HCEC 1CT (cell line): ENCODE results near the gene CDKN2AIP.
"Not testable (repeated sequence)": the region's sequence is repeated elsewhere in the genome, so short reads cannot be mapped to it uniquely, and the experiment has no call there.

Source experiments
- DNase-seq: peaks from one replicate; pipeline ENCODE4 v3.0.0-alpha.2; 2017

Gene CDKN2AIP

GRCh38 chr4:183413234-183414200 is 30.9 kb upstream of the CDKN2AIP start:
- no peak for DNase-seq

DNA sequence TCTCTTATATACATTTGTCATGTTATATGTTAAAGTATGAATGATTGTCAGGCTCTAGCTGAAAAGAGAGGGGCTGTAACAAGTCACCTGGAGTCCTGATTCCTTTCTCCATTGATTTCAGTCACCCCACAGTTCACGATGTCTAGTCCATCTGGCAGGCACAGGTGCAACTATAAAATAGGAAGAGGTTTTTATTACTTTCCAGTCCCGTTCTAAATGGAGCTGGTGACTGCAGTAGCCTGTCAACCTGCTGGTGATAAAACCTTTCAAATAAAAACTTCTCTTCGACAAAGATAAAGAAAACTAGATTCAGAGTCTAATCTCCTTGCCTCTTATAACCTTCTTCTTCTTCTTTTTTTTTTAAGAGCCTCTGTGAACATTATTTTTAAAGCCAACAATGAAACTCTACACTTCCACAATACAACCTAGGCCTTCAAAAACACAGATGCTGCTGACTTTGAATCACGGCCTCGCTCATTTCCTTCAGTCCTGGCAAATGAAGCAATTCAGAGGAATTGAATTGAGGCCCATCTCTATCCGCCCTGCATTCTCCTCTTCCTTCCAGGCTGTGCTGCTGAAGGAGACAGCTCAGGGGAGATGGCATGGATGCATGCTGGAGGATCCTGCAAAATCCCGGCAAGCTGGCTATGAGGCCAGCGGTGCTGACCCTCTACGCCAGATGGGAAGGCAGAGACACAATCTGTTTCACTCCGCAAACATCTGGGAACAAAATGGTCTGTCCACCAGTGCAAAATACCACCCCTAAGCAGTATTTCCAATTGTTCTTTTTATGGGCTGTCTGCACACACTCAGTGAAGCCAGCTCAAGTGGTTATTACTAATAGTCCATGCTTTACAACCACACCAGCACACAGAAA is 27.3 kb upstream of the CDKN2AIP start:
- no peak for DNase-seq

- DNase-seq, result peak; percentile 36
These were observed 21.3 kb upstream of the CDKN2AIP start for GRCh38 chr4:183422962-183423631.

- DNase-seq, result no peak
These were observed 20.2 kb upstream of the CDKN2AIP start for GRCh38 chr4:183424109-183424744.

- DNase-seq, result no peak
These were observed 17.9 kb upstream of the CDKN2AIP start for GRCh38 chr4:183426507-183426906.

- no peak for DNase-seq
These were observed 14.9 kb upstream of the CDKN2AIP start for GRCh38 chr4:183429489-183429888.

- no peak for DNase-seq
These were observed 14.0 kb upstream of the CDKN2AIP start for GRCh38 chr4:183430317-183430993.

DNA sequence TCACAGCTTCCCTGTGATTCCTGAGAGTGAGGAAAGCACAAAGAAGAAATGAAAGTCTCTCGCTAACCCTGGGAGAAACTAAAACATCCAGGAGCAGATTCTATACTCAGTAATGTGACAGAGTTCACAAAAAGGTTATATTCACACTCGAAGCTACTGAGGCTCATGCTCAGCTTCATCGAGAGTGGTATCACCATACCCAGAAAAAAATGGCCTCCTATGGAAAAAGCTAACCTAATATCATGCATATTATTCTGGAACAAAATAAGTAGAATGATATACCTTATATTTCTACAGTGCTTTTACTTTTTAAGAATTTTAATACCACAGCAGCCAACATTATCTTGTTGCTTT is 13.5 kb upstream of the CDKN2AIP start:
- no peak for DNase-seq

GRCh38 chr4:183431614-183432013 is 12.8 kb upstream of the CDKN2AIP start:
- DNase-seq, result no peak

DNA sequence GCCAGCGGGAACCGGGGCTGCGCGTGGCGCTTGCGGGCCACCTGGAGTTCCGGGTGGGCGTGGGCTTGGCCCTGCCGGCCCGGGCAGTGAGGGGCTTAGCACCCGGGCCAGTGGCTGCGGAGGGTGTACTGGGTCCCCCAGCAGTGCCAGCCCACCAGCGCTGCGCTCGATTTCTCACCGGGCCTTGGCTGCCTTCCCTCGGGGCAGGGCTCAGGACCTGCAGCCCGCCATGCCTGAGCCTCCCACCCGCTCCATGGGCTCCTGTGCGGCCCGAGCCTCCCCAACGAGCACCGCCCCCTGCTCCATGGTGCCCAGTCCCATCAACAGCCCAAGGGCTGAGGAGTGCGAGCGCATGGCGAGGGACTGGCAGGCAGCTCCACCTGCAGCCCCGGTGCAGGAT is 11.3 kb upstream of the CDKN2AIP start:
- not testable (repeated sequence) for DNase-seq

DNA sequence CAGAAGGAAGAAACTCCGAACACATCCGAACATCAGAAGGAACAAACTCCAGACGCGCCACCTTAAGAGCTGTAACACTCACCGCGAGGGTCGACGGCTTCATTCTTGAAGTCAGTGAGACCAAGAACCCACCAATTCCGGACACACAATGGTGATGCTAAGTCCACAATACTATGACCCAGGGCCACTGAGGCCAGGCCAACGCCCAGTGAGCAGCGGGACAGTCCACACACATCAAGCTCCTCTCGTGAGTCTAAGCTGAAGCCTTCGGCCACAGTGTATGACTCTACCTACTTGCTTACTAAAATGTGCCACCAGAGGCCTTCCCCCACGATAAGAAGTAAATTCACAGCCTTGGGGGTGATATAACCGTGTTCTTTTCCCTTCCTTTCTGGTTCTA is 10.2 kb upstream of the CDKN2AIP start:
- no peak for DNase-seq

DNA sequence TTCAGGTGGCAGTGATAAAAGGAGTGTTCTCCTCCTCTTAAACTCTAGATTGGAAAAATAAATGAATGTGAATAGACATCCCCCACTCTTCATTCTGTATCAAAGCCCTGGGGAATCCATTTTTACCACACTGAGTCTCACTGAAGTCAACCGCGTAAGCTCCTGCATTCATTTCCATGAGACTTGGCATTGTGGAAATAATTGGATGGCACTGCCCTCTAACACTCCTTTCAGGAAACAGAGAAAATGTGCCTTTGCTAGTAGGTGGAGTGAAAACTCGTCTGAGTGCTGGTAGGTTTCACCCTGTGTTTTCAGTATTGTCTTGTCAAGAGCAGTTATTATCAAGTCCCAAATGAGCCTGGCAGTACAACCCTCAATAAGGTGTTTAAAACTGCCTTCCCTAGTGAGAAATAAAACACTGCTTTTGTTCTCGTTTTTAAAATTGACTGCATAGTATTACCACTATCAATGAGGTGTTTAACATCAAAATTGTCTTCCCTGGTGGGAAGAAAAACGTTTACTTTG is 9.7 kb upstream of the CDKN2AIP start:
- no peak for DNase-seq

DNA sequence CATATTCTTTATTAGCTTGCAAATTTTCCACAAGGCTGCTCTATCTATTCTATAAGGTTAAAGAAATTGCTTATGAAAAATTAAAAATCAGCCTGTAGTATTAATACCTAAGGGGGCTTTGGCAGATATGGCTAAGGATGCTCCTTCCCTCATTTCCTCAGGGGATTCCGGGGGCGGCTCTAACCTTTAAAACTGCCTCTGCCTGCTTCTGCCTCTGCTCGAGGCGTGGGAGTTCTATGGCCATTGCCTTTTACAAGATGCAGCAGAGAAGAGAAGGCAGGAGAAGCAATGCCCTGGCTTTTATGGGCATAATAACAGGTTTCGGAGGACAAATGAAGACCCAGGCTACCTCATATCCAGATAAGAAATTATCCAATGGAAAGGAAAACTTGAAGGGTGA is 8.6 kb upstream of the CDKN2AIP start:
- no peak for DNase-seq

DNA sequence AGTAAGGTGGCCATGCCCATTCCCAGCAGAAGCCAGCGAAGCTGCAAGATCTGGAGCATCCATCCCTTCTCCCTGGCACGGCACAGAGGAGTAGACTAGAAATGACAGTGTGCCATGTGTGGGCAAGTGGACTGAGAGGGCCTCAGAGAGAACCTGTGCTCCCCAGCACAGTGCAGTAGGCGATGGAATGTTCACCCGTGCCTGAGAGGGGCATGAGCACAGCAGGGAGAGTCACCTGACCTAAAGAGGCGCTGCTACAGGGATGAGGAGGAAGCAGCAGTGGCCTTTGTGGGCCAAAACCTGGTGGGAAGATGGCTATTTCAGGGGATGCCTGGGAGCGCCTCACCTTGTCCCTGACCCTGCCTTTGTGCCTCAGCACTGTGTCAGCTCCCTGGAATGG is 8.0 kb upstream of the CDKN2AIP start:
- no peak for DNase-seq

- DNase-seq, result no peak
These were observed 7.0 kb upstream of the CDKN2AIP start for GRCh38 chr4:183437452-183437851.

DNA sequence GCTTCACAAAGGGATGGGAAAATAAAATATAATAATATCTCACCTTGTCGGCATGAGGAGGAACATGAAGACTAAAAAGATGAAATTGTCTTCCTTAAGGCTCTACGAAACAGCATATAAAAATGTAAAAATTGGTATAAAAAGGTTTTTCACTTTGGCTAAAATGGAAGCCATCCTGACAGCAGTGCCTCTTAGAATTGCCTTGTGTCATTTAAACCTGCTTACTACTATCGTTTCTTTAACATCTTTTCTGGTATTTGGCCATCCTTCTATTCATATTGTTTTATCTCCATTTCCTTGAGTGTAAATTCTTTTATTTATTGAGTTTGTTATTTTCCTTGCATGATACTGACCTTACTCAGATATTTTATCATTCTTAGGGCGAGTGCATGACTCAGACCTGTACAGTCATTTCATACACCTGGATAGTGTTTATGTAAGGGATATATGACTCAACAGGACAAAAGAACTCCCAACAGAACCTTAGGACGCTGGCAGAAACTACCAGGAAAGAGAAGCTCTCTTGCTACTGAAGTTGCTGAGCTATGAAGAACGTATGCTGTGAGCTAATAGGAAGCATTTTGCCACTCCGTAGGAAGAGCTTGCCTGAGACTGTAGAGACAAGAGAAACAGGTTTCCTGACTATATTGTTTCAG is 5.8 kb upstream of the CDKN2AIP start:
- peak; percentile 86 for DNase-seq

DNA sequence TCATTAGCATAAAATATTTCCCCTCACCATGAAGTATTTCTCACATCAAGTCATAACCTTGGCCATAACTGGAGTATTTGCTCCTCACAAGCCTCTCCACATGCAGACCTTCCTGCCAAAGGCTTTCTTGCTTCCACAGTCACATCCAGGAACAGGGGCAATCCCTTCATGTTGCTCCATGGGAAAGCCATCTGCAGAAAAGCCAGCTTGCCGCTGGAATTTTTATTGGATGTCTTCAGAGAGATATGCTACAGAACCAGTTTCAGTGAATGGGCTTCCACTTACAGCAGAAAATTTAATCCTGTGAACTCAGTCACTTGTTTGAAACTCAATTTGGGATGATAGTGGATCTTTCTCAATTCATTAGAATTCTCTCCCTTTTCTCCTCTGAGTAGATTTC is 3.2 kb upstream of the CDKN2AIP start:
- no peak for DNase-seq

- peak; percentile 23 for DNase-seq
These were observed 702 bp upstream of the CDKN2AIP start for GRCh38 chr4:183443655-183444213.

DNA sequence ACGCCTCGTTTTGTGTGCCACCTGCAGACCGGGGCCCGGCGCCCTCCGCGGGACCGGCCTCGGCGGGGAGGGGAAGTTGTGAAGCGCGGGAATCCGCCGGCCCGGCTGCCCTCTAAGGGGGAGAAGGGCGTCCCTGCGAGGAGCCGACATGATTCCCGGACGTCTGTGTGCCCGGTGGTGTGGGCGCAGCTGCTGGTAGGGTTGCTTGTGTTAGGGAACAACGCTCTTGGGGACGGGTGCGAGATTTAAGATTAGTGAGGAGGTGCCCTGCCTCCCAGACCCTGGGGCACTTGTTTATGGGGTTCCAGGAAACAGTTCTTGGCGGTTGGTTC is 627 bp downstream of the CDKN2AIP start:
- DNase-seq, result peak; percentile 5

DNA sequence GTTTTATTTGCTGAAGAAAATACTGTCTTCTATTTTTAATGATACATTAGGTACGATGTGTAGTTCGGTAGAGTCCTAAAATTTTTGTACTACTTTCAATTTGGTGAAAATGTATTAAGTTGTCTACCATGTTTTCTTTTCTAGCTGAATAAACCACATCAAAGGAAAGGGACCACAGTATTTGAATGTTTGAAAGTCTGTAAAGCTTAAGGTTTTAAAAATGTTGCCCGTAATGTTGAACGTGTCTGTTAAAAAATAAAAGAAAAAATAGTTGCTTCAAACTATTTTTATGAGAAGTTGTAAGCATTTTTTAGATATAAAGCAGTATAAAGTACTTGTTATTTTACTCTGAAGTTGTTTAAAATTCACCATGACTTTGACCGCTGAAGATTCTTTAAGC is 3.2 kb downstream of the CDKN2AIP start:
- DNase-seq, result no peak

DNA sequence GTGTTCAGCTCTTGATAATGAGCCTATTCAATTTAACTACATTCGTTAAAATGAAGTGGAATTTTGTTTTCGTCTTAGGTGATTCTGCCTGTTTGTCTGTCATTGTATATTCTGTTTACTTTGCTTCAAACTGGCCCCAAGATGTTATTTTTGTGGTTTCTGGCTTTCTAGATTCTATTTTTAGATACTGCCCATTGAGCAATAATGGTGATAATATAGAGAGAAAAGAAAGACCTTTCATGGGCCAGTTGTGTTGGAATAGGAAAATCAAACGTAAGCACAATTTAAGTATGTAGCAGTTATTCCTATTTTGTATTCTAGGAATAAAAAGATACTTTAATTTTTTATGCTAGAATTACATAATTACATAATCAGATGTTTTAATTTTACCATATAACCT is 4.0 kb downstream of the CDKN2AIP start:
- DNase-seq, result peak; percentile 8
